Parathyroid adenoma (tissue), 2 donors: ENCODE measurements around the gene ERCC8.

ENCODE experiments used
- H2AFZ ChIP-seq: fragments of 300-600 bp; sonication (generic); one replicate; pipeline ENCODE4 v1.7.0; 2017; ENCODE audit warnings: antibody characterized with exemption, mild to moderate bottlenecking
- H3K27ac ChIP-seq: fragments of 300-600 bp; sonication (generic); one replicate; pipeline ENCODE4 v1.7.0; 2017
- H3K27me3 ChIP-seq: fragments of 300-600 bp; sonication (generic); one replicate; pipeline ENCODE4 v1.7.0; 2017; ENCODE audit warnings: low read length; ENCODE audit not compliant: control insufficient read depth, insufficient read depth
- H3K36me3 ChIP-seq: fragments of 300-600 bp; sonication (generic); one replicate; pipeline ENCODE4 v1.7.0; 2017; ENCODE audit warnings: low read length; ENCODE audit not compliant: control insufficient read depth, insufficient read depth
- H3K4me1 ChIP-seq: fragments of 300-600 bp; sonication (generic); one replicate; pipeline ENCODE4 v1.7.0; 2017; ENCODE audit warnings: control low read depth
- H3K4me2 ChIP-seq: fragments of 300-600 bp; sonication (generic); one replicate; pipeline ENCODE4 v1.7.0; 2017; ENCODE audit warnings: low read length
- H3K4me3 ChIP-seq: fragments of 300-600 bp; sonication (generic); one replicate; pipeline ENCODE4 v1.7.0; 2017; ENCODE audit warnings: low read depth, low read length
- H3K79me2 ChIP-seq: fragments of 300-600 bp; sonication (generic); one replicate; pipeline ENCODE4 v1.7.0; 2017; ENCODE audit warnings: control low read depth
- H3K9ac ChIP-seq: fragments of 300-600 bp; sonication (generic); one replicate; pipeline ENCODE4 v1.7.0; 2017; ENCODE audit warnings: mild to moderate bottlenecking
- H3K9me3 ChIP-seq: fragments of 300-600 bp; sonication (generic); one replicate; pipeline ENCODE4 v1.7.0; 2017; ENCODE audit warnings: low read length; ENCODE audit not compliant: control insufficient read depth
- CTCF ChIP-seq: fragments of 300-600 bp; sonication (generic); IDR thresholded peaks from one replicate; pipeline ENCODE4 v1.7.0; 2017; ENCODE audit warnings: antibody characterized with exemption, mild to moderate bottlenecking
- donor health status: primary hyperparathyroidism.

Gene ERCC8

GRCh38 chr5:60972231-60972630 lies 27.4 kb upstream of the ERCC8 start:
- no peaks in the 10 kb centered on the region for H3K9me3 ChIP-seq
- H3K79me2 ChIP-seq = peaks cover 48% of the 10 kb centered on the region
- no peak for TF ChIP-seq CTCF
- no peak overlapping the region for H3K27ac ChIP-seq
- no peaks in the 10 kb centered on the region for H3K4me1 ChIP-seq
- H3K4me2 ChIP-seq = no peak overlapping the region
- no peak overlapping the region for H2AFZ ChIP-seq
- no peaks in the 10 kb centered on the region for H3K36me3 ChIP-seq
- H3K9ac ChIP-seq = no peak overlapping the region
- no peak overlapping the region for H3K4me3 ChIP-seq
- no peaks in the 10 kb centered on the region for H3K27me3 ChIP-seq

GRCh38 chr5:60961685-60962084 lies 16.8 kb upstream of the ERCC8 start:
- Histone ChIP-seq H3K4me3 (no peak overlapping the region), H3K9me3 (no peaks in the 10 kb centered on the region), H3K4me2 (no peak overlapping the region), H2AFZ (no peak overlapping the region), H3K79me2 (peaks cover 13% of the 10 kb centered on the region), H3K9ac (no peak overlapping the region), H3K4me1 (no peaks in the 10 kb centered on the region), H3K27me3 (no peaks in the 10 kb centered on the region), H3K36me3 (no peaks in the 10 kb centered on the region), H3K27ac (no peak overlapping the region)
- no peak for TF ChIP-seq CTCF

DNA sequence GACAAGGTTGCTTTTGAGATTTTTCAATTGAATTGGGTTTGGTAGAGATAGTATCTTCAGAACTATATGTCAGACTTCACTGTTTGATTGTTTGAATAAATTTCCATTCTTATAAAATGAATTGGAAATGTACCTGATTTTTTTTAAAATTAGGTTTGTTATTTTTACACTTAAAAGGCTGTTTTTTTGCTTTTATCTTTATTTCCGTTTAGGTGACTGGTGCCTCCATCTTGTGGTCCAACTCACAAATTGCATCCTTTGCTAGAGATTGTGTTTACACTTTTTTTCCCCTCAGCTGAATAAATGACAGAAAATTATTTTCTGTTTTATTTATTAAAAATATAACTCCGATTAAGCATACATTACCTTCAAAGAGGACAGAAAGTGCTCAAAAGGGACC lies 15.7 kb upstream of the ERCC8 start:
- H3K9me3 ChIP-seq = no peaks in the 10 kb centered on the region

DNA sequence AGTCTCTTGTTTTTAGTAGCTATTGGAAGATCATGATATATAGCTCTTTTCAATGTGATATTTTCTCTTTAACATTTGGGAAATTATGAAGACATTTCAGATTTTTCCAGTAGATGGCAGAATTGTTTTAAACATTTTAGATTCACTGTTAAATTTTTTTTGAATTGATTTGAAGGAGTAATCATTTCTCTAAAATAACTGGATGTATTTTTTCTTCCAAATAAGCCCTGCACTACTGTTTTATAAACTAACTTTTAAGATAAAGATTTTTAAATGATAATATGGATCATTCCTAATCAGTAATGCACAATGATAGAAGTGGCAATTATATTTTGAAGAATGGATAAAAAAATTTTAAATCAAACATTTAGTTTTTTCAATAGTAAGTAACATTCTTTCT lies 14.3 kb upstream of the ERCC8 start:
- H2AFZ ChIP-seq = no peak overlapping the region
- no peak overlapping the region for H3K9ac ChIP-seq
- no peaks in the 10 kb centered on the region for H3K27me3 ChIP-seq
- peaks cover 3% of the 10 kb centered on the region for H3K79me2 ChIP-seq
- H3K4me1 ChIP-seq = no peaks in the 10 kb centered on the region
- H3K36me3 ChIP-seq = no peaks in the 10 kb centered on the region
- H3K27ac ChIP-seq = no peak overlapping the region
- no peak for TF ChIP-seq CTCF
- H3K4me3 ChIP-seq = no peak overlapping the region
- H3K4me2 ChIP-seq = no peak overlapping the region
- H3K9me3 ChIP-seq = no peaks in the 10 kb centered on the region

More for the DNA sequence above, 15.7 kb upstream of the ERCC8 start:
- Histone ChIP-seq H3K27me3 (no peaks in the 10 kb centered on the region), H3K79me2 (peaks cover 6% of the 10 kb centered on the region), H3K27ac (no peak overlapping the region), H3K4me2 (no peak overlapping the region), H3K4me3 (no peak overlapping the region), H3K9ac (no peak overlapping the region), H3K4me1 (no peaks in the 10 kb centered on the region), H2AFZ (no peak overlapping the region), H3K36me3 (no peaks in the 10 kb centered on the region)
- peak; percentile 52 for TF ChIP-seq CTCF

GRCh38 chr5:60958712-60959111 lies 13.8 kb upstream of the ERCC8 start:
- Histone ChIP-seq H3K4me2 (no peak overlapping the region), H3K36me3 (no peaks in the 10 kb centered on the region), H3K9me3 (no peaks in the 10 kb centered on the region), H2AFZ (no peak overlapping the region), H3K27ac (no peak overlapping the region), H3K79me2 (peaks cover 7% of the 10 kb centered on the region), H3K4me1 (no peaks in the 10 kb centered on the region), H3K27me3 (no peaks in the 10 kb centered on the region), H3K4me3 (no peak overlapping the region), H3K9ac (no peak overlapping the region)
- no peak for TF ChIP-seq CTCF
